Neural crest cell (in vitro differentiated cells): ENCODE results near the gene MINDY3. TPM values are rescaled to one million over a fixed set of nuclear protein-coding genes. Genes with fewer than 3 reads are reported as not detected.

Source experiments
- DNase-seq: peaks from one replicate; pipeline ENCODE4 v3.0.0; 2021; ENCODE audit warnings: low read depth, mixed read lengths, low spot score
- H3K27ac Mint-ChIP-seq: one replicate; pipeline ENCODE4 v1.8.0; 2021; ENCODE audit warnings: mild to moderate bottlenecking, mixed read lengths; ENCODE audit not compliant: unreplicated experiment
- H3K27me3 Mint-ChIP-seq: 2 replicates; pipeline ENCODE4 v1.8.0; 2021; ENCODE audit warnings: low read depth, mild to moderate bottlenecking, mixed read lengths
- H3K36me3 Mint-ChIP-seq: 2 replicates; pipeline ENCODE4 v1.8.0; 2021; ENCODE audit warnings: low read depth, mild to moderate bottlenecking, mixed read lengths
- H3K4me1 Mint-ChIP-seq: 2 replicates; pipeline ENCODE4 v1.8.0; 2021; ENCODE audit warnings: mixed read lengths
- H3K4me3 Mint-ChIP-seq: one replicate; pipeline ENCODE4 v1.8.0; 2021; ENCODE audit warnings: mild to moderate bottlenecking, mixed read lengths
- H3K9me3 Mint-ChIP-seq: 2 replicates; pipeline ENCODE4 v1.8.0; 2021; ENCODE audit warnings: mixed read lengths
- CTCF ChIP-seq: fragments of 200-600 bp; sonication (generic); conservative IDR thresholded peaks from 2 replicates; pipeline ENCODE4 v1.5.0; 2021; ENCODE audit warnings: antibody characterized with exemption, mild to moderate bottlenecking
- total RNA-seq: library from RNA; stranded (reverse); gene quantifications from 2 replicates; pipeline ENCODE4 v1.2.1, GENCODE V29; 2021

Gene MINDY3
- total RNA-seq, 1 donor from 2014 or later, result 22.9 TPM

GRCh38 chr10:15844517-15844916, 15.8 kb downstream of the MINDY3 start:
- no peak for TF ChIP-seq CTCF
- Mint-ChIP-seq H3K36me3 (peaks cover 10% of the 10 kb centered on the region), H3K4me1 (no peaks in the 10 kb centered on the region), H3K9me3 (peaks cover 2% of the 10 kb centered on the region), H3K4me3 (no peak overlapping the region), H3K27ac (no peak overlapping the region), H3K27me3 (no peaks in the 10 kb centered on the region)
- DNase-seq, result no peak

- no peaks in the 10 kb centered on the region for H3K27me3 Mint-ChIP-seq
- DNase-seq, result no peak
- no peak for TF ChIP-seq CTCF
- peaks cover 3% of the 10 kb centered on the region for H3K36me3 Mint-ChIP-seq
- H3K4me1 Mint-ChIP-seq, result no peaks in the 10 kb centered on the region
- H3K9me3 Mint-ChIP-seq, result peaks cover 2% of the 10 kb centered on the region
- no peak overlapping the region for H3K4me3 Mint-ChIP-seq
- H3K27ac Mint-ChIP-seq, result no peak overlapping the region
Measured at GRCh38 chr10:15843695-15844094, 16.6 kb downstream of the MINDY3 start.

- no peak overlapping the region for H3K4me3 Mint-ChIP-seq
- H3K27ac Mint-ChIP-seq, result no peak overlapping the region
- H3K9me3 Mint-ChIP-seq, result peaks cover 2% of the 10 kb centered on the region
- H3K36me3 Mint-ChIP-seq, result peaks cover under 1% of the 10 kb centered on the region
- H3K4me1 Mint-ChIP-seq, result no peaks in the 10 kb centered on the region
- H3K27me3 Mint-ChIP-seq, result no peaks in the 10 kb centered on the region
- TF ChIP-seq CTCF, result no peak
- no peak for DNase-seq
Measured at GRCh38 chr10:15842556-15843169, 17.6 kb downstream of the MINDY3 start.

- TF ChIP-seq CTCF, result no peak
- H3K4me1 Mint-ChIP-seq, result no peaks in the 10 kb centered on the region
- no peak for DNase-seq
- H3K9me3 Mint-ChIP-seq, result peaks cover 2% of the 10 kb centered on the region
- H3K27me3 Mint-ChIP-seq, result no peaks in the 10 kb centered on the region
- H3K4me3 Mint-ChIP-seq, result no peak overlapping the region
- no peak overlapping the region for H3K27ac Mint-ChIP-seq
- H3K36me3 Mint-ChIP-seq, result no peaks in the 10 kb centered on the region
Measured at GRCh38 chr10:15841696-15842095, 18.6 kb downstream of the MINDY3 start.

GRCh38 chr10:15836807-15837206, 23.5 kb downstream of the MINDY3 start:
- H3K27me3 Mint-ChIP-seq, result no peaks in the 10 kb centered on the region
- DNase-seq, result no peak
- no peak overlapping the region for H3K4me3 Mint-ChIP-seq
- peaks cover 4% of the 10 kb centered on the region for H3K36me3 Mint-ChIP-seq
- no peak for TF ChIP-seq CTCF
- no peaks in the 10 kb centered on the region for H3K9me3 Mint-ChIP-seq
- H3K27ac Mint-ChIP-seq, result no peak overlapping the region
- H3K4me1 Mint-ChIP-seq, result no peaks in the 10 kb centered on the region

GRCh38 chr10:15829495-15829894, 30.8 kb downstream of the MINDY3 start:
- Mint-ChIP-seq H3K27ac (no peak overlapping the region), H3K4me1 (no peaks in the 10 kb centered on the region), H3K4me3 (no peak overlapping the region), H3K9me3 (no peaks in the 10 kb centered on the region), H3K36me3 (peaks cover 11% of the 10 kb centered on the region), H3K27me3 (no peaks in the 10 kb centered on the region)
- no peak for DNase-seq
- TF ChIP-seq CTCF, result no peak
